Cardiac septum (tissue), 1 donor: ENCODE results near the gene RNASET2. TPM values are rescaled to one million over a fixed set of nuclear protein-coding genes. Genes with fewer than 3 reads are reported as not detected.

Source experiments
- microRNA-seq: library from miRNA; unstranded; fragments of <30 nt; microRNA quantifications from one replicate; pipeline ENCODE4 v1.2.0, GENCODE V29; 2020
- total RNA-seq: library from RNA; stranded (reverse); fragmentation: NEBNext Ultra II Directional; extraction: Animal tissue kit (Norgen Biotek cat#: 25700); gene quantifications from one replicate; pipeline ENCODE4 v1.2.1, GENCODE V29; 2021
- donor health status: DM: no; HTN: no; CAD: no.

Gene RNASET2
- total RNA-seq, 1 donor from 2014 or later = 9.1 TPM

Small RNAs within 50 kb of the gene (microRNA-seq; reads per million reads assigned to microRNA genes)
- not detected for gene MIR3939

Other genes starting within 250 kb of the RNASET2 start
- gene CEP43, start 42.8 kb upstream of the RNASET2 start, total RNA-seq = 10.2 TPM
- not detected for gene CCR6, start 166.5 kb upstream of the RNASET2 start, total RNA-seq
- not detected for gene GPR31, start 201.4 kb upstream of the RNASET2 start, total RNA-seq